NCI-H1092 treated with DMSO at 0.1 percent for 48 hours (cell line): ENCODE results near the gene FKBP4.
"Not testable (repeated sequence)": the region's sequence is repeated elsewhere in the genome, so short reads cannot be mapped to it uniquely, and the experiment has no call there.

Experiments used
- DNase-seq: peaks from one replicate; lab custom pipeline; 2025; lab: John Stamatoyannopoulos, UW

Gene FKBP4, protein sequence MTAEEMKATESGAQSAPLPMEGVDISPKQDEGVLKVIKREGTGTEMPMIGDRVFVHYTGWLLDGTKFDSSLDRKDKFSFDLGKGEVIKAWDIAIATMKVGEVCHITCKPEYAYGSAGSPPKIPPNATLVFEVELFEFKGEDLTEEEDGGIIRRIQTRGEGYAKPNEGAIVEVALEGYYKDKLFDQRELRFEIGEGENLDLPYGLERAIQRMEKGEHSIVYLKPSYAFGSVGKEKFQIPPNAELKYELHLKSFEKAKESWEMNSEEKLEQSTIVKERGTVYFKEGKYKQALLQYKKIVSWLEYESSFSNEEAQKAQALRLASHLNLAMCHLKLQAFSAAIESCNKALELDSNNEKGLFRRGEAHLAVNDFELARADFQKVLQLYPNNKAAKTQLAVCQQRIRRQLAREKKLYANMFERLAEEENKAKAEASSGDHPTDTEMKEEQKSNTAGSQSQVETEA

DNA sequence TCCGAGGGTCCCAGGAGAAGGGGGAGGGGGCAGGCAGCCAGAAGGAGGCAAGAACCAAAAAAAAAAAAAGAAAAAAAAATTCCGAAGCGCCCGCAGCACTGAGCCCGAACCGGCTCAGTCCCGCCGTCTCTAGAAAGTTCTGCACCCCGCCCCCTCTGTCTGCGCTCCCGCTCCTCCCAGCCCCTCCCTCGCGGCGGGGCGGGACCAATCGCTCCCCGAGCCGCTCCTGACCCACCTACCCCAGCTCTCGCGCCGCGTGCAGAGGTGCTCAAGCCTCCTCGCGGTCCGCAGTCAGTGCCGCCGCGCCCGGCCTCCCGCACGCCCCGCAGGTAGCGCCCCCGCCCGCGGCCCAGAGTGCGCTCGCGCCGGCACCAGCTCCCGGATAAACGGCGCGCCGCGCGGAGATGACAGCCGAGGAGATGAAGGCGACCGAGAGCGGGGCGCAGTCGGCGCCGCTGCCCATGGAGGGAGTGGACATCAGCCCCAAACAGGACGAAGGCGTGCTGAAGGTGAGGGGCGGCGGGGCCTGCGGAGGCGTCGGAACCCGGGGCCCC lies at the start of gene FKBP4:
TSS of gene FKBP4 (plus strand) at position 235 of the 554 bp plus-strand sequence. CDS start at position 405, 170 bp downstream.
- peak; percentile 87 for DNase-seq

DNA sequence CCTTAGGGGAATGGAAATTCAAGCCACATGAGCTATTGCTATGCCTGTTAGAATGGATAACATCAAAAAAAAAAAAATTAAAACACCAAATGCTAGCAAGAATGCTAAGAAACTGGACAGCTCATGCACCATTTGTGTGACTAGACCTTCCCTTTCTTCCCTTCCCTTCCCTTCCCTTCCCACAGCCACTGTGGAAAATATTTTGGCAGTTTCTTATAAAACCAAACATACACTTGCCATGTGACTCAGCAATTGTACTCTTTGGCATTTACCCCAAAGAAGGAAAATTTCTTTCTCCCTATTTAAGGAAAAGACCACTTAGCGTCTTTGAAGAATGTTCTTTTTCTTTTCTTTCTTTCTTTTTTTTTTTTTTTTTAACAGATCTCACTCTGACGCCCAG lies 49.1 kb upstream of the FKBP4 start:
- DNase-seq, result no peak

- DNase-seq, result no peak
These were observed 45.2 kb upstream of the FKBP4 start for GRCh38 chr12:2749580-2749979.

DNA sequence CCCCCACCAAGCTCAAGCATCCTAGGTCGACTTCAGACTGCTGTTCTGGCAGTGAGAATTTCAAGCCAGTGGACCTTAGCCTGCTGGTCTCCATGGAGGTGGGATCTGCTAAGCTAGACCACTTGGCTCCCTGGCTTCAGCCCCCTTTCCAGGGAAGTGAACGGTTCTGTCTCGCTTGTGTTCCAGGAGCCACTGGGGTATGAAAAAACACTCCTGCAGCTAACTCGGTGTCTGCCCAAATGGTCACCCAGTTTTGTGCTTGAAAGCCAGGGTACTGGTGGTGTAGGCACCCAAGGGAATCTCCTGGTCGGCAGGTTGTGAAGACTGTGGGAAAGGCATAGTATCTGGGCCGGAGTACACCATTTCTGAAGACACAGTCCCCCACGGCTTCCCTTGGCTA lies 44.6 kb upstream of the FKBP4 start:
- DNase-seq, result no peak

DNA sequence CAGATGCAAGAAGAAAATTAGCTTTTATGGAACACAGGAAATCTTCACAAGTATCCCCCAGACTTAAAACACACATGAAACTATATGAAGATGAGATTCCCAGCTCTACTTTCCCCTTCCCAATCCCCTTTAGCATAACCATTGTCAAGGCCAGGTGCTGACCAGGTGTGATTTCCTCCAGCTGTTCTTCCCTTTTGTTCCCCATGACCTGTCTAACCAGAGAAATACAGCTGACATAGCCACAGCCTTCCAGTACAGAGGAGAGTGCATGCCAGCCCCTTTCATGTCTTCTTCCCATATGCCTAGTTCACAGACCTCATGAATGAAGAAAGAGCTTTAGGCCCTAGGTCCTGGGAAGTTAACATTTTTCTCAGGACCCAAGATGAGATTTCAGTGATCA lies 43.5 kb upstream of the FKBP4 start:
- no peak for DNase-seq

DNA sequence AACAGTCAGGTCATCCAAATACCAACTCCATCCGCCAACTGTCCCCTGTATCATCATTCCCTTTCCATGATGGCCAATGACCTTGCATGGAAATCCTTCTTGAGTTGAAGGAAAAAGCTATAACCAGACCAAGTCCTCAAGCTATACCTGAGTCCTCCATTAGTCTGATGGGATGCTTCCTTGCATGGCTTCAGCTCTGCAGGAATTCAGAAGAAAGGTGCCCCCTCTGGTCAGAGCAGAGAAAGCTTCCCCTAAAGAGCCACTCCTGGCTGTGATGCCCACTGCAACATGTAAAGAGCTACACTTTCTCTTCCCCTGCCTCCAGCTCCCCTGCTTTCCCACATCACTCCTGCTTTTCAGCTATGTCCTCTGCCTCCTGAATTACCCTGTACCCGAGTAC lies 43.1 kb upstream of the FKBP4 start:
- DNase-seq, result no peak

DNA sequence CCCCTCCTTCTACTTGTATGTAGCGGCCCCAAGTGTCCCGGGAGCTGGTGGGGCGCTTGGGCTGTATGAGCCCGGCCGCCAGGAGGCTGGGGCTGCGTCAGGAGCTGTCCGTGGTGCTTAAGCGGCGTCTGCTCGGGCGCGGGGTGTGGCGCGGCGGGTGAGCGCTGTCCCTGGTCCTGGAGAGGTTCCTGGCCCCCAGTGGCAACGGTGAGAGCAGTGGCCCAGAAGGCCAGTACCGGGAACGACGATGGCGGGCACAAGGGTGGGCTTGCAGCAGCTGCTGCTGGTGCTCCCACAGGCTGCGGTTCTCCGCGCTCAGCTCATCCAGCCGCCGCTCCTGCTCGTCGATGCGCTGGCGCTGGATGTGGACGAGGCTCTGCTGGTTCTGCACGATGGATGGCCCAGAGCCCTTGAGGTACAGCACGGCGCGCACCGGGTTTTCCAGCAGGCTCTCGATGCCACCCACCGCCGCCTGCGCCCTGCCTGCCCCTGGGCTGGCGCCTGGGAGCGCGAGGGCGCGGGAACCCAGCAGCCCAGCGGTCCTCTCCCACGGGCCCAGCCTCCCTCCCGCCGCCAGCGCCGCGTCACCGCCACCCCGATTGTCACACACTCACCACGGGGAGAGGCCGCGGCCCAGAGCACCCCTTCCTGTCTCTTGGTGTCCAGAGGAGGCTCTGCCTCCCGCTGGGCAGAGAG lies 41.9 kb upstream of the FKBP4 start:
- DNase-seq, result peak; percentile 17

GRCh38 chr12:2753536-2753935 lies 41.2 kb upstream of the FKBP4 start:
- DNase-seq, result no peak

DNA sequence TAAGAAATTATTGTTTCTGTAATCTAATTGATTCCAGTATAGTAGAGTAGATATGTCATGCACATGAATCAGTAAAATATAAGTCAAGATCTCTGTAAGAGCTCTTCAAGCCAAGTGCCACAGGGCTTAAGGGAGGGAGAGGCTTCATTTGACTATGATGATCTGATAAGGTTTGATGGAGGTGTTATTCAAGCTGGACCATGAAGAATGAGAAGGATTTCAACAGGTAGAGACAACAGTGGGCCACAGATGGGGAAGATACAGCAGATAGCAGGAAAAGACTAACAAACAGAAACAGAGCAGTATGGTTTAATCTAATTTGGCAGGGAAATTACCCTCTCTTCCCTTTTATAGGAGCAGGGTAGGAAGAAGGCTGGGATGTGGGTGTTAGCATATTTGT lies 40.6 kb upstream of the FKBP4 start:
- no peak for DNase-seq

GRCh38 chr12:2756756-2757155 lies 38.0 kb upstream of the FKBP4 start:
- no peak for DNase-seq

DNA sequence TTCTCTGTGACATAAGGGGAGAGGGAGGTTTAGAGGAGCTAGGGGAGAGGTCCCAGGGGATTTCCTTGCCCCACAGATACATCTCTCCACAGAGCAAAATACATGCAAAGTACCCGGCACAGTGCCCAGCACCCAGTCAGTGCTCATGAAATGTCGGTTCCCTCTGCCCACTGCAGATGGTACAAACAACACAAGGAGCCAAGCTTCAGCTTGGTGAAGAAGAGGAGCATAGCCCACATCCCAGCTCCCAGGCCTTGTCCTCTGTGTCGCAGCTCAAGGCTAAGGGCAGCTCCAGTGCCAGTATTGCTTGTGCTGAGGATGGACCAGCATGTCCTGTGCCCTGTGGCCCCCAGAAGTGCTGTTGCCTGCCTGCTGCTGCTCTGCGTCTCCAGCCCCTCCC lies 35.0 kb upstream of the FKBP4 start:
- DNase-seq, result no peak

DNA sequence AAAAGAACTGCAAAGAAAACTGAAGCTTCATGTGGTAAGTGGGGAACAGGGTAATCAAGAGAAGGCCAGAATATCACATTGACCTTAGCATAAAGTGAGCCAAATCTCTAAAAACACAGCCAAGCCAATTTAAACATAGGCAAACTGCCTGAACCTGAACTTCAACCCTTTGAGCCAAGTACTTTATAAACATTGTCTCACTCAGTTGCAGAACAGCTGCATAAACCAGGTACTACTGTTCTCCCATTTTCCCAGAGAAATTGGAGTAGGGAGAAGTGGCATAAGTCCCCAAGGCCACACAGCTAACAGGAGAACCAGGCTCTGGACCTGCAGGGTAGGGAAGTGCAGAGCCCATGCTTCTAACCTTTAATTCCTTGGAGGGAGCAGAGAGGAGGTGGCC lies 30.4 kb upstream of the FKBP4 start:
- no peak for DNase-seq

DNA sequence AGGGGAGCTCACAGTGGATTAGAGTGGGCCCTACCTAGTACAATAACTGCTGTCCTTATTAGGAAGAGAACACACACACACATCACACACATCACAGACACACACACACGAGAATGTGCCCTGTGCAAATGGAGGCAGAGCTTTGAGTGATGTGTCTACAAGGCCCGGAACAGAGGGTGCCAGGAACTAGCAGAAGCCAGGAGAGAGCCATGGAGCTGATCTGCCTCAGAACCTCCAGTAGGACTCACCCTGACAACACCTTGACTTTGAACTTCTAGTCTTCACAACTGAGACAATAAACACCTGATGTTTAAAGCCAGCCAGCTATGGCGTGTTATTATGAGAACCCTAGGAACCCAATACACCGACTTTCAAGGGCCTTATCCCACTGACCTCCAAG lies 29.7 kb upstream of the FKBP4 start:
- no peak for DNase-seq

- no peak for DNase-seq
These were observed 29.2 kb upstream of the FKBP4 start for GRCh38 chr12:2765608-2766007.

DNA sequence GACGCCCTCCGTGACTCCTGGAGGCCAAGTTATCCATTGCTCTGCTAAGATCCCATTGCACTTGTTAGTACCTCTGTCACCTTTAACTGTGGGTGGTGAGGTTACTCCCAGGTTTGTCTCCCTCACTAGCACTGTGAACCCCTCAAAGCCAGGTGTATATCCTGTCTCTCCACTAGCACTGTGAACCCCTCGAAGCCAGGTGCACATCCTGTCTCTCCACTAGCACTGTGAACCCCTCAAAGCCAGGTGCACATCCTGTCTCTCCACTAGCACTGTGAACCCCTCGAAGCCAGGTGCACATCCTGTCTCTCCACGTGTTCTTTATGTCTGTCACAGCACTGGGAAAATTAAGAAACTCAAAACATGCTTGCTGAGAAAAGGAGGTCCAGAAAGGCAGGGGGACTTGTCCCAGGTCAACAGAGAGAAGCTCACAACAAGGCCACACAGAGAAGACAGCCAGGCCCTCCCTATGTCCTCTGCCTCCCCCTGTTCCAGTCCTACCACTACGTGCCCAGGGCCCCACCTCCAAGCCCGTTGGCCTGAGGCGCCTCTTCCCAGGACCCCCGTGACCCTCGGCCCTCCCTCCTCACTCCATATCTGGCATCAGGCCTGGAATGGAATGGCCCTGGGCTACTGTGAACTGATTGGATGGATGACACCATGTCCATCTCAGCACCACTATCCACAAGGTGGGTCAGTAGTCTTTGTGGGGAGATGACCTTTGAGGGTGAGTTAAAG lies 26.4 kb upstream of the FKBP4 start:
- DNase-seq, result no peak

- no peak for DNase-seq
These were observed 24.8 kb upstream of the FKBP4 start for GRCh38 chr12:2769866-2770533.

DNA sequence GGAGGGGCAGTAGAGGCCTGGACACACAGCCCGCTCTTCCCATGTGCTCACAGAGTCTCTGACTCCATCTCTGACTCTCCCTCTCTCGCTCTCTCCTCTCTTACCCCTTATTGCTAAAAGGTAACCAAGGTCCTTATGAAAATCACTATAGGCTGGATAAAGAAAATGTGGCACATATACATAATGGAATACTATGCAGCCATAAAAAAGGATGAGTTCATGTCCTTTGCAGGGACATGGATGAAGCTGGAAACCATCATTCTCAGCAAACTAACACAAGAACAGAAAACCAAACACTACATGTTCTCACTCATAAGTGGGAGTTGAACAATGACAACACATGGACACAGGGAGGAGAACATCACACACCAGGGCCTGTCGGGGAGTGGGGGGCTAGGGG lies 24.2 kb upstream of the FKBP4 start:
- DNase-seq, result not testable (repeated sequence)

DNA sequence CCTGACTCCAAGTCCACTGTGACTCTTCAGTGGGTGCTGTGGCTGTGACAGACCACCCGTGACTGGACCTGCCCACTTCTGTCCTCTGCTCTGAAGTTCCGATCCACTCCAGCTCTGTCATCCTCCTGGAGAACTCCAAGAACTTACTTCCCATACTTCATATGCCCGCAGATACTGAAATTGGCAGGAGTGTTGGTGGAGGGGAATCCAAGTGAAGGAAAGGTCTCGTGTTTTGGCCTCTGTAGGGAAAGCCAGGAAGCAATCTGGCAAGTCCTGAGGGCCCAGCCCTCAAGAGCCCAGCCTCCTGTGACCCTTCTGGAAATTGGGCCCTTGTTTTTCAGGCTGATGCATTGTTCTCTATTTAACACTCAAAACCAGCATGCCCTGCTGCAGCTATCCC lies 22.4 kb upstream of the FKBP4 start:
- DNase-seq, result no peak

- no peak for DNase-seq
These were observed 21.4 kb upstream of the FKBP4 start for GRCh38 chr12:2773199-2773875.

DNA sequence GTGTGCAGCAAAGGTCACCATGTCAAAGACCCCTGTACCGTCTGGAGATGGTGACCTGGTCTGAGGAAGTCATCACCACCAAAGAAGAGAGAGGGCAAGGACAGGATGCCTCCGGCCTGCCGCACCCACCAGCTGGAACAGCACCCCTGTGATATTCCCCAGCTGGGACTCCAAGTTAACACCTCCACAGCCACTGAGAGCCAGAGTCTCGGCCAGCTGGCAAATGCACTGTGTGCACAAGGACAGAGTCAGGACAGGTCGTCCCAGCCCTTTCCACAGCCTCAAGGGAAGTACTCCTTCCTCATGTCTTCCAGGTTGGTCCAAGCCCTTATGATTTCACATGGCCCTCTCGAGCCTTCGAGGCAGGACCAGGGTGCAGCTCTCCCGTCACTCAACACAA lies 19.3 kb upstream of the FKBP4 start:
- DNase-seq, result no peak

GRCh38 chr12:2776129-2776806 lies 18.5 kb upstream of the FKBP4 start:
- no peak for DNase-seq
